Transverse colon (tissue), 4 donors: Measurements from ENCODE around the gene MCF2L2. TPM values are rescaled to one million over a fixed set of nuclear protein-coding genes. Genes with fewer than 3 reads are reported as not detected.

ENCODE experiments used
- DNase-seq: peaks from one replicate; pipeline ENCODE4 v3.0.0-alpha.2; 2019
- H3K27ac ChIP-seq, 4 donors: fragments of 200-600 bp; sonication (generic); 2 replicates each; pipeline ENCODE4 v1.5.1; 2016 to 2018; ENCODE audit warnings: inconsistent platforms in 4 of 4
- H3K27me3 ChIP-seq: fragments of 200-600 bp; sonication (generic); 2 replicates; pipeline ENCODE4 v1.5.1; 2017; ENCODE audit warnings: inconsistent platforms
- H3K36me3 ChIP-seq, 4 donors: fragments of 200-600 bp; sonication (generic); 2 replicates each; pipeline ENCODE4 v1.5.1; 2017 to 2019; ENCODE audit warnings: inconsistent platforms in 4 of 4
- H3K4me1 ChIP-seq, 4 donors: fragments of 200-600 bp; sonication (generic); 2 replicates each; pipeline ENCODE4 v1.5.1; 2017 to 2020; ENCODE audit warnings: inconsistent platforms in 4 of 4
- H3K4me3 ChIP-seq, 4 donors: fragments of 200-600 bp; sonication (generic); 1 replicate in 1 of 4; 2 replicates in 3 of 4; pipeline versions ENCODE4 v1.5.1 to v1.6.1; 2017 to 2019; ENCODE audit warnings: inconsistent platforms in 4 of 4
- H3K9me3 ChIP-seq, 2 donors: fragments of 200-600 bp; sonication (generic); 2 replicates each; pipeline ENCODE4 v1.5.1; 2017 to 2019; ENCODE audit warnings: inconsistent platforms in 2 of 2
- EP300 ChIP-seq: sonication (generic); formaldehyde crosslinking; IDR thresholded peaks from one replicate; pipeline ENCODE4 v1.6.1; 2017; ENCODE audit warnings: antibody characterized with exemption, low read depth
- POLR2A ChIP-seq: fragments of 450-650 bp; IDR thresholded peaks from one replicate; pipeline ENCODE4 v1.6.1; 2016; ENCODE audit warnings: antibody characterized with exemption, mild to moderate bottlenecking, moderate library complexity
- POLR2AphosphoS5 ChIP-seq, 3 donors: sonication (generic); formaldehyde crosslinking; IDR thresholded peaks; one replicate each; pipeline ENCODE4 v1.6.1; 2016; ENCODE audit warnings: antibody characterized with exemption in 3 of 3
- WGBS, 2 donors: methylation state at CpG; one replicate each; pipeline ENCODE4 v1.1.5; 2018; ENCODE audit warnings: low coverage in 1 of 2; 5-methylcytosine and 5-hydroxymethylcytosine counted together
- in situ Hi-C, 4 donors: fragments of 200-750 bp; cut with MboI; loops; one replicate each; pipeline versions ENCODE4 v1.15.0 to v1.15.1; 2017; ENCODE audit warnings: low sequenced_read_pairs in 3 of 4, low pct_ligation_motif_present in 1 of 4, low pct_unique_long_range_greater_than_20kb in 1 of 4
- intact Hi-C: fragments of 100-400 bp; cut with DNase I; formaldehyde crosslinking; loops from one replicate; pipeline ENCODE4 v1.15.1; 2023; ENCODE audit warnings: low total_unique reads
- total RNA-seq, 4 donors: library from RNA; depleted of rRNA; stranded (reverse); fragments of >200 nt; gene quantifications; one replicate each; pipeline ENCODE4 v1.1.0, GENCODE V29; 2016
- TF ChIP-seq, protein P1 (sequence below), 5 experiments: fragments of 200-600 bp in 3 of 5; fragments of 450-650 bp in 2 of 5; sonication (generic) in 3 of 5; IDR thresholded peaks; 1 replicate in 2 of 5; 2 replicates in 3 of 5; pipeline ENCODE4 v1.5.1; 2016 to 2017; ENCODE audit warnings: antibody characterized with exemption in 5 of 5, inconsistent platforms in 3 of 5, mild to moderate bottlenecking in 2 of 5, moderate library complexity in 1 of 5

Gene MCF2L2
- total RNA-seq, 4 donors from 2014 or later, result 0.20 to 3.7 (median 2.0) TPM

- intact Hi-C loops, result loop anchor here (5.0 kb wide), 1 partner anchor 205 kb away; no protein-coding TSS in a partner anchor
- in situ Hi-C loops, result loop anchor here (5.0 to 25.0 kb wide), 5 partner anchors 205 to 675 kb away; no protein-coding TSS in a partner anchor
- no peak overlapping the region for H3K4me3 ChIP-seq
Measured at GRCh38 chr3:183387797-183388196, 40.6 kb downstream of the MCF2L2 start.

DNA sequence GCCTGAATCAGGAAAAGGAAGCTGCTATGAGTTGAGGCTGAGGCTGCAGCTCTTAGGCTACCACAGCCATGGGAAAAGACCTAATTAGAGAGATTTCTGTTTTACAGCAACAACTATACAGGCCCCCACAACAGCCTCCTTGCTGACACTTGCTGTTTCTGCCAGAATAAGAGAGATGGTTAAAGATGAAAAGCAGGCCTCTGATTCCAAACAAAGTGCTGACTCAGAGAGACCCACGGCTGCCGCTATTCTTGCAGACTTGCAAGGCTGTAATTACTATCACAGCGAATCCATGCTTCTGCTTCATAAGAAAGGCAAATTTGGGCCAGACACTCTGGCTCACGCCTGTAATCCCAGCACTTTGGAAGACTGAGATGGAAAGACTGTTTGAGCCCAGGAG, 41.8 kb downstream of the MCF2L2 start:
- intact Hi-C loops (loop anchor here (5.0 kb wide), 1 partner anchor 204 kb away; no protein-coding TSS in a partner anchor), in situ Hi-C loops (loop anchor here (5.0 to 25.0 kb wide), 5 partner anchors 204 to 674 kb away; no protein-coding TSS in a partner anchor)
- Histone ChIP-seq H3K9me3 (no peaks in the 10 kb centered on the region), H3K4me3 (no peak overlapping the region), H3K36me3 (no peaks in the 10 kb centered on the region), H3K27me3 (no peaks in the 10 kb centered on the region), H3K4me1 (peaks cover 0 to 6% (median 1%) of the 10 kb centered on the region in 4 donors), H3K27ac (no peak overlapping the region)
- WGBS, 2 donors, result 78 to 80% methylated on average over 3 to 4 of the region's 4 CpGs
- TF ChIP-seq POLR2A (no peak), POLR2AphosphoS5 (IDR thresholded peaks at IDR 0.05) (no peak), EP300 (no peak)
- TF ChIP-seq, protein P1, sequence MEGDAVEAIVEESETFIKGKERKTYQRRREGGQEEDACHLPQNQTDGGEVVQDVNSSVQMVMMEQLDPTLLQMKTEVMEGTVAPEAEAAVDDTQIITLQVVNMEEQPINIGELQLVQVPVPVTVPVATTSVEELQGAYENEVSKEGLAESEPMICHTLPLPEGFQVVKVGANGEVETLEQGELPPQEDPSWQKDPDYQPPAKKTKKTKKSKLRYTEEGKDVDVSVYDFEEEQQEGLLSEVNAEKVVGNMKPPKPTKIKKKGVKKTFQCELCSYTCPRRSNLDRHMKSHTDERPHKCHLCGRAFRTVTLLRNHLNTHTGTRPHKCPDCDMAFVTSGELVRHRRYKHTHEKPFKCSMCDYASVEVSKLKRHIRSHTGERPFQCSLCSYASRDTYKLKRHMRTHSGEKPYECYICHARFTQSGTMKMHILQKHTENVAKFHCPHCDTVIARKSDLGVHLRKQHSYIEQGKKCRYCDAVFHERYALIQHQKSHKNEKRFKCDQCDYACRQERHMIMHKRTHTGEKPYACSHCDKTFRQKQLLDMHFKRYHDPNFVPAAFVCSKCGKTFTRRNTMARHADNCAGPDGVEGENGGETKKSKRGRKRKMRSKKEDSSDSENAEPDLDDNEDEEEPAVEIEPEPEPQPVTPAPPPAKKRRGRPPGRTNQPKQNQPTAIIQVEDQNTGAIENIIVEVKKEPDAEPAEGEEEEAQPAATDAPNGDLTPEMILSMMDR (IDR thresholded peaks at IDR 0.05), result no peak
- DNase-seq, result no peak

More at GRCh38 chr3:183387797-183388196, 40.6 kb downstream of the MCF2L2 start:
- no peak for DNase-seq
- Histone ChIP-seq H3K9me3 (no peaks in the 10 kb centered on the region), H3K27me3 (no peaks in the 10 kb centered on the region), H3K4me1 (peaks cover 0 to 6% (median 1%) of the 10 kb centered on the region in 4 donors), H3K27ac (no peak overlapping the region), H3K36me3 (no peaks in the 10 kb centered on the region)
- 76% methylated on average over 4 of the region's 4 CpGs; no CpG with 5 or more reads in 1 of the 2 donors for WGBS, 2 donors
- no peak for TF ChIP-seq POLR2AphosphoS5 (IDR thresholded peaks at IDR 0.05)
- TF ChIP-seq, protein P1 (IDR thresholded peaks at IDR 0.05), result no peak
- no peak for TF ChIP-seq EP300
- no peak for TF ChIP-seq POLR2A

DNA sequence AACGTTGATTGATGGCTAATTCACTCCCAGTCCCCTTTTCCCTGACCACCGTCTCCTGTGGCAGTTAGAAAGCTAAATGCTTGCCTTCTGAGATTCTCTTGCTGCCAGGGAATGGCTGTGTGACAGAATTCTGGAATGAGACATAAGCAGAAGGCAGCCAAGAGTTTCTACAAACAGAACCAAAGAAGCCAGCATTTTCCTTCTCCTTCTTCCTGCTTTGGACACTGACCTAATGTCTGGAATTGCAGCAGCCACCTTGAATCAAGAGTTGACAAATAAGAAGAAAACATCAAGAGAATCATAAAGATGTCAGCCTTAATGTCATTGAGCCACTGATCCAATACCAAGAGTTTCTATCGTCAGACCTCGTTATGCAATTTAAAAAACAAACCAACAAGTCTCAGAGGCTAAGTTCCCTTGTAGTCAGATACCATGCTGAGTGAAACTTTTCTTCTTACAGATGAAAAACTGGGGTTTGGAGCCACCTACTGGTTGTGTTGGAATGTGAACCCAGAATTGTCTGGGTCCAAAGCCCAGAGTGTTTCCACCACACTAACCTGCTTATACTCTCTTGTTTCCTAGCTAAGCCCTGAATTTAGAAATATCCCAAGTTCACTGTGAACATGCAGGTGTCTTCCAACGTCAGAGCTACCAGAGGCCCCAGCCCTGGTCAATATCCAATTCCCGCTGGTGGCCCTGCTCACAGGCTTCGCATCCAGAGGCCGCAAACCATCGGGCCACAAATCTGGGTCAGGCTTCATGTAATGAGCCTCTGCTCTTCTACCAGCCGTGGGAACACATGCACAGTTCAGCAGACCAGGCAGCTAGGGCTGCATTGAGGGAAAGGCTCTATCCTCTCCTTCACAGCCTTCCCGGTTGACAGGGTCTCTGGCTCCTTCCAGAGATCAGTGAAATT, 42.5 kb downstream of the MCF2L2 start:
- DNase-seq, result peak; percentile 61
- 36 to 59% methylated on average over 4 to 11 of the region's 11 CpGs for WGBS, 2 donors
- intact Hi-C loops, result loop anchor here (5.0 kb wide), 1 partner anchor 204 kb away; no protein-coding TSS in a partner anchor
- Histone ChIP-seq H3K27me3 (no peaks in the 10 kb centered on the region), H3K36me3 (no peaks in the 10 kb centered on the region), H3K27ac (peak overlapping the region in 2 of 4 donors; percentile 18), H3K9me3 (no peaks in the 10 kb centered on the region), H3K4me1 (peaks cover 0 to 6% (median 1%) of the 10 kb centered on the region in 4 donors), H3K4me3 (no peak overlapping the region)
- TF ChIP-seq, protein P1 (IDR thresholded peaks at IDR 0.05), result peak; percentile 64 to 81 (median 72)
- TF ChIP-seq POLR2A, result no peak
- in situ Hi-C loops, result loop anchor here (5.0 to 25.0 kb wide), 5 partner anchors 204 to 674 kb away; no protein-coding TSS in a partner anchor

GRCh38 chr3:183381673-183382072, 46.7 kb downstream of the MCF2L2 start:
- in situ Hi-C loops, result loop anchor here in 2 of 4 donors (5.0 to 25.0 kb wide), 3 partner anchors 194 to 669 kb away; no protein-coding TSS in a partner anchor

More at GRCh38 chr3:183381673-183382072, 46.7 kb downstream of the MCF2L2 start:
- WGBS, 2 donors, result 70 to 82% methylated on average over 1 of the region's 1 CpG
- H3K36me3 ChIP-seq, result no peaks in the 10 kb centered on the region
- H3K9me3 ChIP-seq, result no peaks in the 10 kb centered on the region
- H3K27ac ChIP-seq, result no peak overlapping the region
- intact Hi-C loops, result loop anchor here (5.0 kb wide), 1 partner anchor 259 kb away; no protein-coding TSS in a partner anchor
- H3K27me3 ChIP-seq, result no peaks in the 10 kb centered on the region
- H3K4me3 ChIP-seq, result no peak overlapping the region
- DNase-seq, result no peak
- peaks cover 0 to 16% (median 1%) of the 10 kb centered on the region in 4 donors for H3K4me1 ChIP-seq
- TF ChIP-seq POLR2A (no peak), POLR2AphosphoS5 (IDR thresholded peaks at IDR 0.05) (no peak)
- TF ChIP-seq, protein P1 (IDR thresholded peaks at IDR 0.05), result no peak
